Stimulated activated CD8-positive, alpha-beta memory T cell treated with anti-CD3 and anti-CD28 coated beads, Interleukin-15, amount 100 ng/mL, for 48 hours (primary cell): ENCODE data around the gene LRPPRC.

Experiments
- DNase-seq, 2 donors: peaks; one replicate each; pipeline ENCODE4 v3.0.0-alpha.2; 2020; ENCODE audit warnings: low read depth in 2 of 2

Gene LRPPRC

GRCh38 chr2:43980902-43981301 is 14.9 kb downstream of the LRPPRC start:
- no peak for DNase-seq

- DNase-seq: no peak
Observed at GRCh38 chr2:43977677-43978375, 18.0 kb downstream of the LRPPRC start.

GRCh38 chr2:43960921-43961320 is 34.9 kb downstream of the LRPPRC start:
- DNase-seq: no peak

GRCh38 chr2:43958397-43959275 is 37.2 kb downstream of the LRPPRC start:
- no peak for DNase-seq

- DNase-seq: no peak
Observed at GRCh38 chr2:43950383-43951008, 45.3 kb downstream of the LRPPRC start.

GRCh38 chr2:43948370-43948769 is 47.4 kb downstream of the LRPPRC start:
- no peak for DNase-seq

- DNase-seq: no peak
Observed at GRCh38 chr2:43946685-43947084, 49.1 kb downstream of the LRPPRC start.

- DNase-seq: no peak
Observed at GRCh38 chr2:43945439-43945838, 50.4 kb downstream of the LRPPRC start.

- DNase-seq: no peak
Observed at GRCh38 chr2:43944915-43945314, 50.9 kb downstream of the LRPPRC start.

- no peak for DNase-seq
Observed at GRCh38 chr2:43943809-43944452, 51.9 kb downstream of the LRPPRC start.

- no peak for DNase-seq
Observed at GRCh38 chr2:43943323-43943722, 52.5 kb downstream of the LRPPRC start.

- no peak for DNase-seq
Observed at GRCh38 chr2:43942881-43943280, 52.9 kb downstream of the LRPPRC start.

GRCh38 chr2:43941966-43942365 is 53.8 kb downstream of the LRPPRC start:
- DNase-seq: no peak

- DNase-seq: no peak
Observed at GRCh38 chr2:43941359-43941758, 54.4 kb downstream of the LRPPRC start.

- DNase-seq: no peak
Observed at GRCh38 chr2:43939695-43940256, 56.0 kb downstream of the LRPPRC start.

- no peak for DNase-seq
Observed at GRCh38 chr2:43937269-43937820, 58.4 kb downstream of the LRPPRC start.

- no peak for DNase-seq
Observed at GRCh38 chr2:43934567-43934966, 61.2 kb downstream of the LRPPRC start.

- DNase-seq: no peak
Observed at GRCh38 chr2:43931293-43931692, 64.5 kb downstream of the LRPPRC start.

- no peak for DNase-seq
Observed at GRCh38 chr2:43927442-43927841, 68.3 kb downstream of the LRPPRC start.

GRCh38 chr2:43925431-43925830 is 70.4 kb downstream of the LRPPRC start:
- no peak for DNase-seq

GRCh38 chr2:43924463-43924862 is 71.3 kb downstream of the LRPPRC start:
- DNase-seq: no peak
